PC-9 (cell line): ENCODE measurements around the gene CBX5. TPM values are rescaled to one million over a fixed set of nuclear protein-coding genes. Genes with fewer than 3 reads are reported as not detected.

ENCODE experiments used
- BruUV-seq: library from RNA; stranded (reverse); fragments of 400-500 nt; replicated peaks from 2 replicates; lab custom pipeline; 2021; lab: Mats Ljungman, UMichigan
- CTCF ChIA-PET: fragments of 300-600 bp; sonication (Branson Sonifier 250); formaldehyde crosslinking; loops from one replicate; lab custom pipeline; 2022; ENCODE audit warnings: antibody characterized with exemption; lab: Charles Lee
- POLR2A ChIA-PET: fragments of 300-600 bp; sonication (Branson Sonifier 250); formaldehyde crosslinking; loops from one replicate; lab custom pipeline; 2022; ENCODE audit warnings: antibody characterized with exemption; ENCODE audit not compliant: unreplicated experiment; lab: Charles Lee
- DNase-seq, 2 experiments: peaks; one replicate each; pipeline versions ENCODE4 v3.0.0 to v3.0.0-alpha.2; 2015 to 2022; ENCODE audit warnings: mixed read lengths in 1 of 2
- H2AFZ ChIP-seq: fragments of 200-600 bp; sonication (generic); 2 replicates; pipeline ENCODE4 v1.8.1; 2017; ENCODE audit warnings: antibody characterized with exemption
- H3F3A ChIP-seq: fragments of 200-600 bp; sonication (generic); 2 replicates; pipeline ENCODE4 v1.8.1; 2017; ENCODE audit warnings: antibody characterized with exemption, mild to moderate bottlenecking, low read depth; ENCODE audit not compliant: insufficient read depth
- H3K27ac ChIP-seq: fragments of 200-600 bp; sonication (generic); 2 replicates; pipeline ENCODE4 v1.6.1; 2016; ENCODE audit warnings: mixed run types
- H3K27me3 ChIP-seq: fragments of 200-600 bp; sonication (generic); 2 replicates; pipeline ENCODE4 v1.6.1; 2016; ENCODE audit warnings: low read depth, mixed run types; ENCODE audit not compliant: insufficient read depth
- H3K36me3 ChIP-seq: fragments of 200-600 bp; sonication (generic); 2 replicates; pipeline ENCODE4 v1.6.1; 2016; ENCODE audit warnings: low read depth, mixed run types
- H3K4me1 ChIP-seq: fragments of 200-600 bp; sonication (generic); replicated peaks from 2 replicates; pipeline ENCODE4 v1.6.1; 2016; ENCODE audit warnings: mixed run types; ENCODE audit not compliant: insufficient read depth
- H3K4me2 ChIP-seq: fragments of 200-600 bp; sonication (generic); 2 replicates; pipeline ENCODE4 v1.6.1; 2017; ENCODE audit warnings: mixed run types
- H3K4me3 ChIP-seq: fragments of 200-600 bp; sonication (generic); 2 replicates; pipeline ENCODE4 v1.6.1; 2016; ENCODE audit warnings: mixed run types
- H3K79me2 ChIP-seq: fragments of 200-600 bp; sonication (generic); 2 replicates; pipeline ENCODE4 v1.6.1; 2017; ENCODE audit warnings: low read depth, mixed run types
- H3K9me2 ChIP-seq: fragments of 200-600 bp; sonication (generic); 2 replicates; pipeline ENCODE4 v1.8.1; 2017; ENCODE audit warnings: mild to moderate bottlenecking; ENCODE audit not compliant: insufficient read depth
- H3K9me3 ChIP-seq: fragments of 200-600 bp; sonication (generic); 2 replicates; pipeline ENCODE4 v1.8.1; 2016; ENCODE audit warnings: low read depth; ENCODE audit not compliant: insufficient read depth
- H4K20me1 ChIP-seq: fragments of 200-600 bp; sonication (generic); 2 replicates; pipeline ENCODE4 v1.8.1; 2017; ENCODE audit not compliant: insufficient read depth
- EZH2 ChIP-seq: fragments of 200-600 bp; sonication (generic); IDR thresholded peaks from 2 replicates; pipeline ENCODE4 v1.8.0; 2017; ENCODE audit warnings: antibody characterized with exemption, low read depth
- intact Hi-C: fragments of 100-400 bp; cut with micrococcal nuclease; formaldehyde crosslinking; loops from one replicate; pipeline ENCODE4 v1.10.0; 2022; ENCODE audit not compliant: unreplicated experiment
- total RNA-seq: library from RNA; stranded (reverse); gene quantifications from 2 replicates; pipeline ENCODE4 v1.2.3, GENCODE V29; 2021
- TF ChIP-seq, protein P1 (sequence below): fragments of 200-600 bp; sonication (generic); conservative IDR thresholded peaks from 2 replicates; pipeline ENCODE4 v1.6.1; 2017; ENCODE audit warnings: mixed run types, antibody characterized with exemption, mild to moderate bottlenecking, moderate library complexity

Gene CBX5
- total RNA-seq, 1 experiment from 2014 or later = 154 TPM

DNA sequence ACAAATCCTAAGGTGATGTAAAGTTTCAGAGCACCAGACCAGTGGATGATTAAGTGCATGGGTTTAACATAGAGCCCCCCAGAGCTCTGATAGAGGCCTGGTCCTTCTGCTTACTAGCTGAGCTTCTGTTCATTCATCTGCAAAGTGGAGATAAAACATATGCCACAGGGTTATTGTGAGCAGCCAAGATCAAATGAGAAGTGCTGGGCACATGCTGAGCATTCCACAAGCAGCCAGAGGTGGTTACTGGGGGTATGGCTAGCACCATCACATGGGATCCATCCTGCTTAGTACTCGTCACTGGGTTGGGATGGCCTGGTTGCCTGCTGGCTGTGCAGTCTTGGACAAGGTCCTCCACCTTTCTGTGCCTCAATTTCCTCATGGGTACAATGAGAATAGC lies 73.1 kb downstream of the CBX5 start:
- H3K36me3 ChIP-seq = no peaks in the 10 kb centered on the region
- no peaks in the 10 kb centered on the region for H3K9me3 ChIP-seq
- H3K9me2 ChIP-seq = no peaks in the 10 kb centered on the region
- no peaks in the 10 kb centered on the region for H3K4me1 ChIP-seq
- ChIA-PET POLR2A (no interaction called here), CTCF (interaction anchor here (0.5 to 1.7 kb wide), 4 partner anchors 13 to 212 kb away, joined by 4 to 8 read pairs (median 6); no protein-coding TSS in a partner anchor)
- no peaks in the 10 kb centered on the region for H4K20me1 ChIP-seq
- BruUV-seq = no TSS peak
- TF ChIP-seq, protein P1, sequence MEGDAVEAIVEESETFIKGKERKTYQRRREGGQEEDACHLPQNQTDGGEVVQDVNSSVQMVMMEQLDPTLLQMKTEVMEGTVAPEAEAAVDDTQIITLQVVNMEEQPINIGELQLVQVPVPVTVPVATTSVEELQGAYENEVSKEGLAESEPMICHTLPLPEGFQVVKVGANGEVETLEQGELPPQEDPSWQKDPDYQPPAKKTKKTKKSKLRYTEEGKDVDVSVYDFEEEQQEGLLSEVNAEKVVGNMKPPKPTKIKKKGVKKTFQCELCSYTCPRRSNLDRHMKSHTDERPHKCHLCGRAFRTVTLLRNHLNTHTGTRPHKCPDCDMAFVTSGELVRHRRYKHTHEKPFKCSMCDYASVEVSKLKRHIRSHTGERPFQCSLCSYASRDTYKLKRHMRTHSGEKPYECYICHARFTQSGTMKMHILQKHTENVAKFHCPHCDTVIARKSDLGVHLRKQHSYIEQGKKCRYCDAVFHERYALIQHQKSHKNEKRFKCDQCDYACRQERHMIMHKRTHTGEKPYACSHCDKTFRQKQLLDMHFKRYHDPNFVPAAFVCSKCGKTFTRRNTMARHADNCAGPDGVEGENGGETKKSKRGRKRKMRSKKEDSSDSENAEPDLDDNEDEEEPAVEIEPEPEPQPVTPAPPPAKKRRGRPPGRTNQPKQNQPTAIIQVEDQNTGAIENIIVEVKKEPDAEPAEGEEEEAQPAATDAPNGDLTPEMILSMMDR = no peak
- TF ChIP-seq EZH2 = no peak
- intact Hi-C loops = loop anchor here (10.0 kb wide), 1 partner anchor 882 kb away; the partner anchor contains the start of gene AAAS
- H3K27me3 ChIP-seq = no peaks in the 10 kb centered on the region
- H3K4me3 ChIP-seq = no peak overlapping the region
- H3F3A ChIP-seq = no peaks in the 10 kb centered on the region
- H3K4me2 ChIP-seq = no peak overlapping the region
- DNase-seq = no peak
- H2AFZ ChIP-seq = no peak overlapping the region
- H3K27ac ChIP-seq = no peak overlapping the region
- H3K79me2 ChIP-seq = no peaks in the 10 kb centered on the region

DNA sequence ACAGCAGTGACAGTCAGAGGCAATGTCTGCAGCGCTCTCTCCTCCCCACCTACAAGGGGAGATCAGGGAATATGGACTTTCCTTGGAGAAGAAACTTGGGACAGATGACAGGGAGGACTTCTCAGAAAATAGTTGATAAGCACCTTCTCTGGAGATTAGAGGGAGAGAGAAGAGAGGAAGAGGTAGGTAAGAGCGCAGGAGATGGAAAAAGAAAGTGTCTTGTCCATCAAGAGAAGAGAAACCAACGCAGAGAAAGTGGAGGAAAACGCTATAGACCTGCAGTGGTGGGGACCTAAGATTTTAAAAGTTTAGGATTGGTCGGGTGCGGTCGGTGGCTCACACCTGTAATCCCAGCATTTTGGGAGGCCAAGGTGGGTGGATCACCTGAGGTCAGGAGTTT lies 75.6 kb downstream of the CBX5 start:
- no peak overlapping the region for H3K27ac ChIP-seq
- H3K9me3 ChIP-seq = no peaks in the 10 kb centered on the region
- TF ChIP-seq EZH2 = no peak
- TF ChIP-seq, protein P1 = no peak
- no peak overlapping the region for H3K4me3 ChIP-seq
- no peak overlapping the region for H3K4me2 ChIP-seq
- H3K4me1 ChIP-seq = no peaks in the 10 kb centered on the region
- H3F3A ChIP-seq = no peaks in the 10 kb centered on the region
- no peaks in the 10 kb centered on the region for H3K9me2 ChIP-seq
- no peaks in the 10 kb centered on the region for H3K27me3 ChIP-seq
- ChIA-PET CTCF (no interaction called here), POLR2A (no interaction called here)
- no TSS peak for BruUV-seq
- no peak overlapping the region for H2AFZ ChIP-seq
- no peak for DNase-seq
- H3K79me2 ChIP-seq = no peaks in the 10 kb centered on the region
- no peaks in the 10 kb centered on the region for H3K36me3 ChIP-seq
- H4K20me1 ChIP-seq = no peaks in the 10 kb centered on the region
- intact Hi-C loops = loop anchor here (5.0 to 10.0 kb wide), 2 partner anchors 662 to 880 kb away; partner anchors contain the start of gene AAAS

DNA sequence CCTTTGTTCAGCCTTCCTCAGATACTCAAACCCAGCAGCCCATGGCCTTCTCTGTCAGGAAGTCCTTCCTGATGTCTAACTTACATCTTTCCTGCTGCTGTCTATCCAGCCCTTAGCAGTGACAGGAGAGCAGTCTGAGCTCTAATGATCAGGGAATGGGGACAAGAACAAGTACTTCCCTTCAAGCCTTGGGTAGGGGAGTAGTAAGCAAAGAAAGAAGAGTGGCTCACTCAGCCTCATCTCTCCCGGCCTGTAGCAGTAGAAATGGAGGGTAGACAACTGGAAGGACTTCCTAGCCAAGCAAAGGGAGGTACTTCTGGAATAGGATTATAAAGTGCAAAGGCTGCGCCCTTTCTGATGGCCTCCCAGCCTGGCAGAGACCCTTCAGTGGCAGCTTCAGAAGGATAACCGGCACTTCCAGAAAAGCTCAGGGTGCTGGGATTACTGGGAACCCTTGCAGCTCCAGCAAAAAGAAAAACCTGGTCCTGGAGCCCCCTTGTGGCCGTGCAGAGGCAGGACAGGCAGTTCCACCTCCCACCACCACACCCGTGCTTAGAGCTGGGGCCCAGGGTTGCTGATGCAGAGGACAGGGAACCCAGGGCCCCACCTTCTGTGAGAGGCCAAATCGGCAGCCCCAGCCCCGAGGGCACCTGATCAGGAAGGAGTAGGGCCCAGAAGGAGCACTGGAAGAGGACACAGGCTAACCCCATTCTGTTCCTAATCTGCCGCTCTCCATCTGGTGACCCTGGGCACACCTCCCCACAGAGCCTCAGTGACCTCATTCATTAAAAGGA lies 78.7 kb downstream of the CBX5 start:
- no TSS peak for BruUV-seq
- POLR2A ChIA-PET = interaction anchor here (0.5 to 0.7 kb wide), 3 partner anchors 17 to 1154 kb away, joined by 3 to 9 read pairs (median 5); no protein-coding TSS in a partner anchor
- no peaks in the 10 kb centered on the region for H3K9me3 ChIP-seq
- 0 out of 2 replicates have a peak, but pooled peaks cover under 1% of the 10 kb centered on the region for H3K4me1 ChIP-seq
- CTCF ChIA-PET = interaction anchor here (0.5 to 1.4 kb wide), 11 partner anchors 9 to 535 kb away, joined by 3 to 12 read pairs (median 4); partner anchors contain the start of genes HOXC10, HOXC5 and HOXC8
- H4K20me1 ChIP-seq = no peaks in the 10 kb centered on the region
- no peaks in the 10 kb centered on the region for H3K9me2 ChIP-seq
- intact Hi-C loops = loop anchor here (1.0 to 10.0 kb wide), 5 partner anchors 168 to 876 kb away; partner anchors contain the start of genes AAAS, HOXC10 and HOXC5
- no peaks in the 10 kb centered on the region for H3K79me2 ChIP-seq
- TF ChIP-seq, protein P1 = peak; percentile 93
- TF ChIP-seq EZH2 = no peak
- H3K36me3 ChIP-seq = no peaks in the 10 kb centered on the region
- DNase-seq = peak; percentile 52 to 75
- no peak overlapping the region for H3K4me2 ChIP-seq
- no peaks in the 10 kb centered on the region for H3K27me3 ChIP-seq
- H3F3A ChIP-seq = no peaks in the 10 kb centered on the region
- no peak overlapping the region for H2AFZ ChIP-seq
- H3K27ac ChIP-seq = no peak overlapping the region
- no peak overlapping the region for H3K4me3 ChIP-seq
